GM10248 (cell line): Measurements from ENCODE around the gene GSG1L.

Experiments
- CTCF ChIA-PET: fragments of 300-600 bp; sonication (Branson Sonifier 250); formaldehyde crosslinking; extraction: SDS; loops from one replicate; lab custom pipeline; 2021; ENCODE audit warnings: antibody characterized with exemption; lab: Yijun Ruan, JAX
- POLR2A ChIA-PET: fragments of 350-650 bp; sonication (Branson Sonifier 250); formaldehyde crosslinking; extraction: SDS; loops from one replicate; lab custom pipeline; 2020; ENCODE audit warnings: antibody characterized with exemption; lab: Yijun Ruan, JAX
- DNase-seq: peaks from one replicate; pipeline ENCODE4 v3.0.0; 2012; ENCODE audit errors: extremely low spot score
- CTCF ChIP-seq: IDR thresholded peaks from 2 replicates; pipeline ENCODE4 v1.5.1; 2012; ENCODE audit warnings: mild to moderate bottlenecking, low read depth; ENCODE audit errors: extremely low read depth, missing control alignments, control extremely low read depth

Gene GSG1L

GRCh38 chr16:27801289-27801945 lies 262.1 kb downstream of the GSG1L start:
- no peak for TF ChIP-seq CTCF

GRCh38 chr16:27800817-27801216 lies 262.7 kb downstream of the GSG1L start:
- ChIA-PET CTCF (no interaction called here), POLR2A (no interaction called here)
- no peak for DNase-seq
- TF ChIP-seq CTCF = no peak

More at GRCh38 chr16:27801289-27801945, 262.1 kb downstream of the GSG1L start:
- DNase-seq = no peak
- CTCF ChIA-PET = no interaction called here
- POLR2A ChIA-PET = no interaction called here

- no peak for DNase-seq
- CTCF ChIA-PET = no interaction called here
- POLR2A ChIA-PET = no interaction called here
- TF ChIP-seq CTCF = no peak
These were observed 263.6 kb downstream of the GSG1L start for GRCh38 chr16:27799896-27800295.

- DNase-seq = no peak
- no peak for TF ChIP-seq CTCF
- CTCF ChIA-PET = no interaction called here
- POLR2A ChIA-PET = interaction anchor here (0.6 kb wide), 1 partner anchor 18 kb away, joined by 7 read pairs; no protein-coding TSS in a partner anchor
These were observed 265.3 kb downstream of the GSG1L start for GRCh38 chr16:27798241-27798640.

- CTCF ChIA-PET = no interaction called here
- no peak for TF ChIP-seq CTCF
These were observed 267.4 kb downstream of the GSG1L start for GRCh38 chr16:27795992-27796614.

GRCh38 chr16:27793249-27793622 lies 270.3 kb downstream of the GSG1L start:
- CTCF ChIA-PET = no interaction called here
- TF ChIP-seq CTCF = no peak
- POLR2A ChIA-PET = no interaction called here

More at GRCh38 chr16:27795992-27796614, 267.4 kb downstream of the GSG1L start:
- POLR2A ChIA-PET = no interaction called here
- no peak for DNase-seq

More at GRCh38 chr16:27793249-27793622, 270.3 kb downstream of the GSG1L start:
- no peak for DNase-seq
